ENCODE results near the gene MEGF11. TPM values are rescaled to one million over a fixed set of nuclear protein-coding genes. Genes with fewer than 3 reads are reported as not detected.

The MEGF11 gene
- total RNA-seq, 1 experiment from 2014 or later, result 2.3 TPM

DNA sequence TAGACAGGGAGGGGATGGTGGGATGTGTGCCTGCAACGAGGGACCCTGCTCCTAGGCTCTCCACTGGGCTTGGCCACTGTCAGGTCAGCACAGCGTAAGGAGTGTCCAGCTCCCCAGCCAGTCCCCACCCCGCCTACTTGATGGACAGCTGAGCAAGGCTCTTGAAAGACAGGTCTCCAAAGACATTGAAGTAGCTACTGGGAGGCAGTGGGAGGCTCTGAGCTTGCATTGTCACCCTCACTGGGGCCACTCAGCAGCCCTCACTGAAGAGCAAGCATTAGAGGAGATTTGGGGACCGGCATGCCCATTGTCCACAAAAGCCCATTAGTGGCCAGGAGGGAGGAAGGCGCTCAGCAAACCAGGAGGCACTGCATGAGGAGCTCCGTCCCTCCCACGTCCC is 146.5 kb downstream of the MEGF11 start:
- Histone ChIP-seq H3K9me3 (ENCODE audit: control insufficient read depth in 1 of 2, insufficient read depth in 1 of 2, low read depth in 1 of 2, low read length in 2 of 2) (no peaks in the 10 kb centered on the region), H3K79me2 (ENCODE audit: insufficient read depth, low read length) (no peaks in the 10 kb centered on the region), H3K36me3 (ENCODE audit: control insufficient read depth in 1 of 2, insufficient read depth in 2 of 2, low read length in 2 of 2) (no peaks in the 10 kb centered on the region), H3K4me3 (replicated peaks in 1 of 2; ENCODE audit: low read depth in 1 of 2, low read length in 2 of 2) (no peak overlapping the region), H2AFZ (ENCODE audit: low read depth, low read length, poor library complexity, severe bottlenecking) (no peak overlapping the region), H3K27me3 (ENCODE audit: insufficient read depth, low read length) (peaks cover 10% of the 10 kb centered on the region), H3K9ac (ENCODE audit: low read length) (no peak overlapping the region), H3K4me2 (ENCODE audit: low read length) (no peak overlapping the region), H4K20me1 (ENCODE audit: insufficient read depth) (no peaks in the 10 kb centered on the region), H3K27ac (ENCODE audit: low read depth, low read length) (no peak overlapping the region), H3K9me2 (ENCODE audit: insufficient read depth) (no peaks in the 10 kb centered on the region), H3K4me1 (ENCODE audit: control insufficient read depth in 1 of 2, insufficient read depth in 2 of 2, low read length in 2 of 2) (no peaks in the 10 kb centered on the region)
- ChIA-PET RAD21 (ENCODE audit: low non-redundant PET in 1 of 2, low total read pairs in 2 of 2, uncharacterized antibody in 2 of 2, unreplicated experiment in 2 of 2) (no interaction called here), POLR2A (no interaction called here), CTCF (no interaction called here)
- intact Hi-C loops (cut with micrococcal nuclease), result no loop called here
- DNase-seq (ENCODE audit: low read depth, low spot score) (no peak), ATAC-seq (no peak)
- TF ChIP-seq ZNF274 (IDR thresholded peaks at IDR 0.05; ENCODE audit: low read depth, low read length), result no peak
- TF ChIP-seq EGR1 (IDR thresholded peaks at IDR 0.05; ENCODE audit: low read depth), result no peak
- TF ChIP-seq, protein P1, sequence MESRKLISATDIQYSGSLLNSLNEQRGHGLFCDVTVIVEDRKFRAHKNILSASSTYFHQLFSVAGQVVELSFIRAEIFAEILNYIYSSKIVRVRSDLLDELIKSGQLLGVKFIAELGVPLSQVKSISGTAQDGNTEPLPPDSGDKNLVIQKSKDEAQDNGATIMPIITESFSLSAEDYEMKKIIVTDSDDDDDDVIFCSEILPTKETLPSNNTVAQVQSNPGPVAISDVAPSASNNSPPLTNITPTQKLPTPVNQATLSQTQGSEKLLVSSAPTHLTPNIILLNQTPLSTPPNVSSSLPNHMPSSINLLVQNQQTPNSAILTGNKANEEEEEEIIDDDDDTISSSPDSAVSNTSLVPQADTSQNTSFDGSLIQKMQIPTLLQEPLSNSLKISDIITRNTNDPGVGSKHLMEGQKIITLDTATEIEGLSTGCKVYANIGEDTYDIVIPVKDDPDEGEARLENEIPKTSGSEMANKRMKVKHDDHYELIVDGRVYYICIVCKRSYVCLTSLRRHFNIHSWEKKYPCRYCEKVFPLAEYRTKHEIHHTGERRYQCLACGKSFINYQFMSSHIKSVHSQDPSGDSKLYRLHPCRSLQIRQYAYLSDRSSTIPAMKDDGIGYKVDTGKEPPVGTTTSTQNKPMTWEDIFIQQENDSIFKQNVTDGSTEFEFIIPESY (IDR thresholded peaks at IDR 0.05; ENCODE audit: extremely low read depth, insufficient replicate concordance, low read length), result no peak
- TF ChIP-seq FOSL1 (IDR thresholded peaks at IDR 0.05; ENCODE audit: low read depth), result no peak
- TF ChIP-seq ELF1 (IDR thresholded peaks at IDR 0.05; ENCODE audit: borderline replicate concordance, low read depth), result no peak
- no peak for TF ChIP-seq ZFX (IDR thresholded peaks at IDR 0.05)
- no peak for TF ChIP-seq JUND (IDR thresholded peaks at IDR 0.05)
- no peak for TF ChIP-seq TCF7L2 (IDR thresholded peaks at IDR 0.05; ENCODE audit: borderline replicate concordance, extremely low read depth, insufficient read depth, insufficient read length)
- TF ChIP-seq, protein P2, sequence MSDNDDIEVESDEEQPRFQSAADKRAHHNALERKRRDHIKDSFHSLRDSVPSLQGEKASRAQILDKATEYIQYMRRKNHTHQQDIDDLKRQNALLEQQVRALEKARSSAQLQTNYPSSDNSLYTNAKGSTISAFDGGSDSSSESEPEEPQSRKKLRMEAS (IDR thresholded peaks at IDR 0.05), result no peak
- TF ChIP-seq POLR2AphosphoS5 (IDR thresholded peaks at IDR 0.05; ENCODE audit: low read depth, low read length), result no peak
- TF ChIP-seq, protein P3, sequence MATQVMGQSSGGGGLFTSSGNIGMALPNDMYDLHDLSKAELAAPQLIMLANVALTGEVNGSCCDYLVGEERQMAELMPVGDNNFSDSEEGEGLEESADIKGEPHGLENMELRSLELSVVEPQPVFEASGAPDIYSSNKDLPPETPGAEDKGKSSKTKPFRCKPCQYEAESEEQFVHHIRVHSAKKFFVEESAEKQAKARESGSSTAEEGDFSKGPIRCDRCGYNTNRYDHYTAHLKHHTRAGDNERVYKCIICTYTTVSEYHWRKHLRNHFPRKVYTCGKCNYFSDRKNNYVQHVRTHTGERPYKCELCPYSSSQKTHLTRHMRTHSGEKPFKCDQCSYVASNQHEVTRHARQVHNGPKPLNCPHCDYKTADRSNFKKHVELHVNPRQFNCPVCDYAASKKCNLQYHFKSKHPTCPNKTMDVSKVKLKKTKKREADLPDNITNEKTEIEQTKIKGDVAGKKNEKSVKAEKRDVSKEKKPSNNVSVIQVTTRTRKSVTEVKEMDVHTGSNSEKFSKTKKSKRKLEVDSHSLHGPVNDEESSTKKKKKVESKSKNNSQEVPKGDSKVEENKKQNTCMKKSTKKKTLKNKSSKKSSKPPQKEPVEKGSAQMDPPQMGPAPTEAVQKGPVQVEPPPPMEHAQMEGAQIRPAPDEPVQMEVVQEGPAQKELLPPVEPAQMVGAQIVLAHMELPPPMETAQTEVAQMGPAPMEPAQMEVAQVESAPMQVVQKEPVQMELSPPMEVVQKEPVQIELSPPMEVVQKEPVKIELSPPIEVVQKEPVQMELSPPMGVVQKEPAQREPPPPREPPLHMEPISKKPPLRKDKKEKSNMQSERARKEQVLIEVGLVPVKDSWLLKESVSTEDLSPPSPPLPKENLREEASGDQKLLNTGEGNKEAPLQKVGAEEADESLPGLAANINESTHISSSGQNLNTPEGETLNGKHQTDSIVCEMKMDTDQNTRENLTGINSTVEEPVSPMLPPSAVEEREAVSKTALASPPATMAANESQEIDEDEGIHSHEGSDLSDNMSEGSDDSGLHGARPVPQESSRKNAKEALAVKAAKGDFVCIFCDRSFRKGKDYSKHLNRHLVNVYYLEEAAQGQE (IDR thresholded peaks at IDR 0.05; ENCODE audit: low read depth), result no peak
- no TSS peak for BruUV-seq (replicated peaks)
